Measurements from ENCODE around the gene ANKRD34C.
"Not testable (repeated sequence)": the region's sequence is repeated elsewhere in the genome, so short reads cannot be mapped to it uniquely, and the experiment has no call there.

GRCh38 chr15:79319973-79320372 is 37.5 kb downstream of the ANKRD34C start:
- not testable (repeated sequence) for TF ChIP-seq ZBTB21 (CRISPR knock-in tag; IDR thresholded peaks at IDR 0.05; ENCODE audit: borderline replicate concordance); KAT7 (CRISPR knock-in tag; IDR thresholded peaks at IDR 0.05; ENCODE audit: borderline replicate concordance); ATF2 (CRISPR knock-in tag; IDR thresholded peaks at IDR 0.05; ENCODE audit: borderline replicate concordance, low read depth); ZNF263 (CRISPR knock-in tag; IDR thresholded peaks at IDR 0.05; ENCODE audit: low read depth); ATF6 (CRISPR knock-in tag; IDR thresholded peaks at IDR 0.05); ATF3 (CRISPR knock-in tag; conservative IDR thresholded peaks at IDR 0.05); ATF1 (CRISPR knock-in tag; IDR thresholded peaks at IDR 0.05); ZNF317 (CRISPR knock-in tag; IDR thresholded peaks at IDR 0.05; ENCODE audit: borderline replicate concordance, low read depth)
- TF ChIP-seq, protein P1, sequence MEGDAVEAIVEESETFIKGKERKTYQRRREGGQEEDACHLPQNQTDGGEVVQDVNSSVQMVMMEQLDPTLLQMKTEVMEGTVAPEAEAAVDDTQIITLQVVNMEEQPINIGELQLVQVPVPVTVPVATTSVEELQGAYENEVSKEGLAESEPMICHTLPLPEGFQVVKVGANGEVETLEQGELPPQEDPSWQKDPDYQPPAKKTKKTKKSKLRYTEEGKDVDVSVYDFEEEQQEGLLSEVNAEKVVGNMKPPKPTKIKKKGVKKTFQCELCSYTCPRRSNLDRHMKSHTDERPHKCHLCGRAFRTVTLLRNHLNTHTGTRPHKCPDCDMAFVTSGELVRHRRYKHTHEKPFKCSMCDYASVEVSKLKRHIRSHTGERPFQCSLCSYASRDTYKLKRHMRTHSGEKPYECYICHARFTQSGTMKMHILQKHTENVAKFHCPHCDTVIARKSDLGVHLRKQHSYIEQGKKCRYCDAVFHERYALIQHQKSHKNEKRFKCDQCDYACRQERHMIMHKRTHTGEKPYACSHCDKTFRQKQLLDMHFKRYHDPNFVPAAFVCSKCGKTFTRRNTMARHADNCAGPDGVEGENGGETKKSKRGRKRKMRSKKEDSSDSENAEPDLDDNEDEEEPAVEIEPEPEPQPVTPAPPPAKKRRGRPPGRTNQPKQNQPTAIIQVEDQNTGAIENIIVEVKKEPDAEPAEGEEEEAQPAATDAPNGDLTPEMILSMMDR (IDR thresholded peaks at IDR 0.05): not testable (repeated sequence)
- TF ChIP-seq, protein P2, sequence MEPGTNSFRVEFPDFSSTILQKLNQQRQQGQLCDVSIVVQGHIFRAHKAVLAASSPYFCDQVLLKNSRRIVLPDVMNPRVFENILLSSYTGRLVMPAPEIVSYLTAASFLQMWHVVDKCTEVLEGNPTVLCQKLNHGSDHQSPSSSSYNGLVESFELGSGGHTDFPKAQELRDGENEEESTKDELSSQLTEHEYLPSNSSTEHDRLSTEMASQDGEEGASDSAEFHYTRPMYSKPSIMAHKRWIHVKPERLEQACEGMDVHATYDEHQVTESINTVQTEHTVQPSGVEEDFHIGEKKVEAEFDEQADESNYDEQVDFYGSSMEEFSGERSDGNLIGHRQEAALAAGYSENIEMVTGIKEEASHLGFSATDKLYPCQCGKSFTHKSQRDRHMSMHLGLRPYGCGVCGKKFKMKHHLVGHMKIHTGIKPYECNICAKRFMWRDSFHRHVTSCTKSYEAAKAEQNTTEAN (CRISPR knock-in tag; IDR thresholded peaks at IDR 0.05): not testable (repeated sequence)

Measured in WTC11 (cell line).